Keratinocyte (primary cell): ENCODE measurements around the gene ATF6. TPM values are rescaled to one million over a fixed set of nuclear protein-coding genes. Genes with fewer than 3 reads are reported as not detected.

Experiments used
- DNase-seq: peaks from one replicate; pipeline ENCODE4 v3.0.0-alpha.2; 2011; ENCODE audit warnings: low read depth, missing footprints, low spot score
- FAIRE-seq: peaks from 2 replicates; lab custom pipeline; 2011; peaks lifted over from hg19 to GRCh38; lab: Jason Lieb, UNC
- H2AFZ ChIP-seq: 2 replicates; pipeline ENCODE4 v1.6.0; 2012; ENCODE audit warnings: low read length, control low read depth, inconsistent platforms; ENCODE audit not compliant: control insufficient read depth
- H3K27ac ChIP-seq: 2 replicates; pipeline ENCODE4 v1.5.1; 2011; ENCODE audit warnings: low read length; ENCODE audit not compliant: control insufficient read depth, insufficient read depth
- H3K27me3 ChIP-seq: 3 replicates; pipeline ENCODE4 v1.6.0; 2011; ENCODE audit warnings: low read length; ENCODE audit not compliant: control insufficient read depth, insufficient read depth; ENCODE audit errors: extremely low read depth
- H3K36me3 ChIP-seq, 2 experiments: 2 replicates in 1 of 2; 3 replicates in 1 of 2; pipeline ENCODE4 v1.5.1; 2011; ENCODE audit warnings: low read length in 2 of 2, mild to moderate bottlenecking in 1 of 2; ENCODE audit not compliant: control insufficient read depth in 2 of 2, insufficient read depth in 2 of 2; ENCODE audit errors: extremely low read depth in 1 of 2
- H3K4me1 ChIP-seq: 3 replicates; pipeline ENCODE4 v1.5.1; 2011; ENCODE audit warnings: low read length; ENCODE audit not compliant: control insufficient read depth, insufficient read depth; ENCODE audit errors: extremely low read depth
- H3K4me2 ChIP-seq: 3 replicates; pipeline ENCODE4 v1.6.0; 2011; ENCODE audit warnings: low read depth, low read length; ENCODE audit not compliant: control insufficient read depth, insufficient read depth; ENCODE audit errors: extremely low read depth
- H3K4me3 ChIP-seq, 3 experiments: fragments of 200-600 bp in 1 of 3; sonication (generic) in 1 of 3; 2 replicates in 2 of 3; 3 replicates in 1 of 3; pipeline ENCODE4 v1.5.1; 2011 to 2016; ENCODE audit warnings: low read length in 3 of 3, mild to moderate bottlenecking in 3 of 3, control low read depth in 2 of 3, inconsistent platforms in 1 of 3, low read depth in 1 of 3, mixed read lengths in 1 of 3, mixed run types in 1 of 3, moderate library complexity in 1 of 3; ENCODE audit not compliant: control insufficient read depth in 2 of 3, insufficient read depth in 2 of 3; ENCODE audit errors: extremely low read depth in 1 of 3
- H3K79me2 ChIP-seq: 2 replicates; pipeline ENCODE4 v1.6.0; 2012; ENCODE audit warnings: low read length; ENCODE audit not compliant: control insufficient read depth, insufficient read depth
- H3K9ac ChIP-seq: 3 replicates; pipeline ENCODE4 v1.6.0; 2011; ENCODE audit warnings: low read length; ENCODE audit not compliant: control insufficient read depth, insufficient read depth; ENCODE audit errors: extremely low read depth
- H3K9me1 ChIP-seq: 3 replicates; pipeline ENCODE4 v1.6.0; 2011; ENCODE audit warnings: low read length; ENCODE audit not compliant: control insufficient read depth, insufficient read depth; ENCODE audit errors: extremely low read depth
- H3K9me3 ChIP-seq: 2 replicates; pipeline ENCODE4 v1.5.1; 2012; ENCODE audit warnings: low read depth, low read length; ENCODE audit not compliant: control insufficient read depth
- H4K20me1 ChIP-seq: 3 replicates; pipeline ENCODE4 v1.6.0; 2011; ENCODE audit warnings: low read length; ENCODE audit not compliant: control insufficient read depth, insufficient read depth; ENCODE audit errors: extremely low read depth
- CTCF ChIP-seq, 3 experiments: IDR thresholded peaks in 1 of 3; conservative IDR thresholded peaks in 1 of 3; optimal IDR thresholded peaks in 1 of 3; 2 replicates in 2 of 3; 3 replicates in 1 of 3; pipeline versions ENCODE3 to v1.5.1; 2011; ENCODE audit warnings: low read length in 3 of 3, mild to moderate bottlenecking in 3 of 3, moderate library complexity in 2 of 3, control low read depth in 1 of 3, inconsistent platforms in 1 of 3; ENCODE audit not compliant: insufficient read depth in 2 of 3; ENCODE audit errors: extremely low read depth in 1 of 3
- EZH2 ChIP-seq: IDR thresholded peaks from one replicate; pipeline ENCODE4 v1.6.1; 2012; ENCODE audit warnings: inconsistent platforms, mild to moderate bottlenecking, low read length, moderate library complexity
- dilution Hi-C: fragments of 300-500 bp; cut with MboI; formaldehyde crosslinking; loops from one replicate; pipeline ENCODE4 v1.7.0; 2020; ENCODE audit warnings: low sequenced_read_pairs; ENCODE audit not compliant: extremely low pct_ligation_motif_present
- polyA plus RNA-seq, 5 experiments: library from polyadenylated mRNA; depleted of rRNA in 3 of 5; stranded (reverse) in 3 of 5; stranded (forward) in 1 of 5; unstranded in 1 of 5; fragments of >200 nt; gene quantifications; 1 replicate in 1 of 5; 2 replicates in 3 of 5; 3 replicates in 1 of 5; pipeline versions ENCODE4 v1.2.1 to v1.2.3, GENCODE V29; 2011 to 2012; ENCODE audit warnings: missing spikeins in 2 of 5, low read depth in 1 of 5, low replicate concordance in 1 of 5

ATF6 gene
- polyA plus RNA-seq, 1 donor (not counting 4 experiments of a cell fraction or from before 2014, with no cell fraction given) = 19.7 TPM

- Histone ChIP-seq H3K27me3 (no peaks in the 10 kb centered on the region), H3K9me3 (no peaks in the 10 kb centered on the region), H3K4me1 (no peaks in the 10 kb centered on the region), H3K4me3 (no peak overlapping the region), H3K36me3 (no peaks in the 10 kb centered on the region), H4K20me1 (no peaks in the 10 kb centered on the region), H3K79me2 (no peaks in the 10 kb centered on the region), H3K27ac (no peak overlapping the region), H3K9me1 (no peaks in the 10 kb centered on the region), H2AFZ (no peak overlapping the region), H3K4me2 (no peak overlapping the region), H3K9ac (no peak overlapping the region)
- FAIRE-seq (no peak), DNase-seq (no peak)
- TF ChIP-seq EZH2 (no peak), CTCF (optimal IDR thresholded peaks at IDR 0.05 in 1 of 3, IDR thresholded peaks at IDR 0.05 in 1 of 3, conservative IDR thresholded peaks at IDR 0.05 in 1 of 3; ENCODE audit: extremely low read depth in 1 of 3, insufficient read depth in 2 of 3, low read length in 3 of 3) (no peak)
- dilution Hi-C loops = no loop called here
Measured at GRCh38 chr1:161907265-161907664, 141.1 kb downstream of the ATF6 start.

- H3K36me3 ChIP-seq = no peaks in the 10 kb centered on the region
- no peak for TF ChIP-seq CTCF (optimal IDR thresholded peaks at IDR 0.05 in 1 of 3, IDR thresholded peaks at IDR 0.05 in 1 of 3, conservative IDR thresholded peaks at IDR 0.05 in 1 of 3; ENCODE audit: extremely low read depth in 1 of 3, insufficient read depth in 2 of 3, low read length in 3 of 3)
- TF ChIP-seq EZH2 = no peak
- dilution Hi-C loops = no loop called here
- DNase-seq (no peak), FAIRE-seq (no peak)
- no peaks in the 10 kb centered on the region for H3K4me1 ChIP-seq
- no peak overlapping the region for H3K27ac ChIP-seq
- H3K9ac ChIP-seq = no peak overlapping the region
- H3K27me3 ChIP-seq = no peaks in the 10 kb centered on the region
- no peak overlapping the region for H2AFZ ChIP-seq
- H3K4me2 ChIP-seq = no peak overlapping the region
- H4K20me1 ChIP-seq = no peaks in the 10 kb centered on the region
- H3K79me2 ChIP-seq = no peaks in the 10 kb centered on the region
- H3K9me1 ChIP-seq = no peaks in the 10 kb centered on the region
- H3K9me3 ChIP-seq = no peaks in the 10 kb centered on the region
- no peak overlapping the region for H3K4me3 ChIP-seq
Measured at GRCh38 chr1:161908264-161908663, 142.1 kb downstream of the ATF6 start.
